Breast epithelium (tissue), 3 donors: ENCODE data around the gene CPNE4.

Experiments used
- POLR2A ChIP-seq: fragments of 450-650 bp; IDR thresholded peaks from one replicate; pipeline ENCODE4 v1.6.1; 2016; ENCODE audit warnings: antibody characterized with exemption, mild to moderate bottlenecking, moderate library complexity
- POLR2AphosphoS5 ChIP-seq, 3 donors: sonication (generic); formaldehyde crosslinking; IDR thresholded peaks; one replicate each; pipeline ENCODE4 v1.6.1; 2017; ENCODE audit warnings: antibody characterized with exemption in 3 of 3
- TF ChIP-seq, protein P1 (sequence below), 3 donors: fragments of 450-650 bp; IDR thresholded peaks; one replicate each; pipeline ENCODE4 v1.5.1; 2016 to 2017; ENCODE audit warnings: antibody characterized with exemption in 3 of 3, mild to moderate bottlenecking in 3 of 3, moderate library complexity in 3 of 3

DNA sequence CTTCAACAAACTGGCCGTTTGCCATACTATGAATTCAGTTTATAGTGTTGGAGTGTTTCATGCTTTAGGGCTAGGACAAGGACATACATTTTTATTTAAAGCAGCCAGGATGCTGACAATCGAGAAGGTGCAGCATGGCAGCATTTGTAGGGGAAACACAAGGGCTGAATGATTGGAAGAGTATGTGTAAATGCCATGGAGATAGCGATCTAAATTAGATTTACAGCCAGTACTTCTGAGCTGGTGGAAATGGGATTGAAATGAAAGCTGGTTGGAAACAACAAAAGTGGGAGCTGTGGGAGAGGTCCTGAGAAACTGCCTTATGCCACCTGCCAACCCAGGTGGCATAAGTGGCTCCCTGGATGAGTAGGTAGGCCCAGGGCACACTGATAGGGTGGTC is 322.2 kb downstream of the CPNE4 start:
- TF ChIP-seq POLR2AphosphoS5 (IDR thresholded peaks at IDR 0.05), result no peak
- TF ChIP-seq, protein P1, sequence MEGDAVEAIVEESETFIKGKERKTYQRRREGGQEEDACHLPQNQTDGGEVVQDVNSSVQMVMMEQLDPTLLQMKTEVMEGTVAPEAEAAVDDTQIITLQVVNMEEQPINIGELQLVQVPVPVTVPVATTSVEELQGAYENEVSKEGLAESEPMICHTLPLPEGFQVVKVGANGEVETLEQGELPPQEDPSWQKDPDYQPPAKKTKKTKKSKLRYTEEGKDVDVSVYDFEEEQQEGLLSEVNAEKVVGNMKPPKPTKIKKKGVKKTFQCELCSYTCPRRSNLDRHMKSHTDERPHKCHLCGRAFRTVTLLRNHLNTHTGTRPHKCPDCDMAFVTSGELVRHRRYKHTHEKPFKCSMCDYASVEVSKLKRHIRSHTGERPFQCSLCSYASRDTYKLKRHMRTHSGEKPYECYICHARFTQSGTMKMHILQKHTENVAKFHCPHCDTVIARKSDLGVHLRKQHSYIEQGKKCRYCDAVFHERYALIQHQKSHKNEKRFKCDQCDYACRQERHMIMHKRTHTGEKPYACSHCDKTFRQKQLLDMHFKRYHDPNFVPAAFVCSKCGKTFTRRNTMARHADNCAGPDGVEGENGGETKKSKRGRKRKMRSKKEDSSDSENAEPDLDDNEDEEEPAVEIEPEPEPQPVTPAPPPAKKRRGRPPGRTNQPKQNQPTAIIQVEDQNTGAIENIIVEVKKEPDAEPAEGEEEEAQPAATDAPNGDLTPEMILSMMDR (IDR thresholded peaks at IDR 0.05), result no peak
- no peak for TF ChIP-seq POLR2A
